ENCODE data around the gene CCDC127. TPM values are rescaled to one million over a fixed set of nuclear protein-coding genes. Genes with fewer than 3 reads are reported as not detected.

Gene CCDC127
- total and polyA plus RNA-seq, 4 donors, result 7.8 to 21.0 (median 12.7) TPM

GRCh38 chr5:206927-207536, 10.9 kb downstream of the CCDC127 start:
- Histone ChIP-seq H3K27me3 (ENCODE audit: control insufficient read depth, insufficient read depth, low read length) (no peaks in the 10 kb centered on the region), H3K36me3 (ENCODE audit: control insufficient read depth, insufficient read depth, low read length) (peaks cover 45% of the 10 kb centered on the region), H3K4me1 (ENCODE audit: control insufficient read depth, insufficient read depth, low read length) (peaks cover 4% of the 10 kb centered on the region), H3K27ac (ENCODE audit: low read depth, low read length) (no peak overlapping the region), H3K9me3 (ENCODE audit: control insufficient read depth, insufficient read depth, low read length) (no peaks in the 10 kb centered on the region), H3K4me3 (ENCODE audit: low read depth, low read length) (no peak overlapping the region)
- DNase-seq (ENCODE audit: low read depth in 4 of 6, low spot score in 6 of 6), result no peak
- 85% methylated on average over 6 of the region's 8 CpGs for WGBS (ENCODE audit: insufficient coverage)

GRCh38 chr5:206406-206805, 11.5 kb downstream of the CCDC127 start:
- DNase-seq (ENCODE audit: low read depth in 4 of 6, low spot score in 6 of 6), result no peak

GRCh38 chr5:204966-205670, 12.8 kb downstream of the CCDC127 start:
- Histone ChIP-seq H3K27ac (ENCODE audit: low read depth, low read length) (no peak overlapping the region), H3K9me3 (ENCODE audit: control insufficient read depth, insufficient read depth, low read length) (no peaks in the 10 kb centered on the region), H3K27me3 (ENCODE audit: control insufficient read depth, insufficient read depth, low read length) (no peaks in the 10 kb centered on the region), H3K36me3 (ENCODE audit: control insufficient read depth, insufficient read depth, low read length) (peaks cover 52% of the 10 kb centered on the region), H3K4me1 (ENCODE audit: control insufficient read depth, insufficient read depth, low read length) (peaks cover 4% of the 10 kb centered on the region), H3K4me3 (ENCODE audit: low read depth, low read length) (no peak overlapping the region)
- 97% methylated on average over 30 of the region's 30 CpGs for WGBS (ENCODE audit: insufficient coverage)
- no peak for DNase-seq (ENCODE audit: low read depth in 4 of 6, low spot score in 6 of 6)

More at GRCh38 chr5:206406-206805, 11.5 kb downstream of the CCDC127 start:
- no peaks in the 10 kb centered on the region for H3K9me3 ChIP-seq (ENCODE audit: control insufficient read depth, insufficient read depth, low read length)
- H3K4me1 ChIP-seq (ENCODE audit: control insufficient read depth, insufficient read depth, low read length), result peaks cover 4% of the 10 kb centered on the region
- no peak overlapping the region for H3K4me3 ChIP-seq (ENCODE audit: low read depth, low read length)
- H3K27ac ChIP-seq (ENCODE audit: low read depth, low read length), result no peak overlapping the region
- no peaks in the 10 kb centered on the region for H3K27me3 ChIP-seq (ENCODE audit: control insufficient read depth, insufficient read depth, low read length)
- WGBS (ENCODE audit: insufficient coverage), result 90% methylated on average over 10 of the region's 11 CpGs
- H3K36me3 ChIP-seq (ENCODE audit: control insufficient read depth, insufficient read depth, low read length), result peaks cover 45% of the 10 kb centered on the region

GRCh38 chr5:204462-204861, 13.5 kb downstream of the CCDC127 start:
- Histone ChIP-seq H3K36me3 (ENCODE audit: control insufficient read depth, insufficient read depth, low read length) (peaks cover 58% of the 10 kb centered on the region), H3K9me3 (ENCODE audit: control insufficient read depth, insufficient read depth, low read length) (no peaks in the 10 kb centered on the region), H3K4me3 (ENCODE audit: low read depth, low read length) (no peak overlapping the region), H3K27me3 (ENCODE audit: control insufficient read depth, insufficient read depth, low read length) (no peaks in the 10 kb centered on the region), H3K27ac (ENCODE audit: low read depth, low read length) (no peak overlapping the region), H3K4me1 (ENCODE audit: control insufficient read depth, insufficient read depth, low read length) (peaks cover 8% of the 10 kb centered on the region)
- DNase-seq (ENCODE audit: low read depth in 4 of 6, low spot score in 6 of 6), result no peak

- Histone ChIP-seq H3K27ac (ENCODE audit: low read depth, low read length) (no peak overlapping the region), H3K27me3 (ENCODE audit: control insufficient read depth, insufficient read depth, low read length) (no peaks in the 10 kb centered on the region), H3K9me3 (ENCODE audit: control insufficient read depth, insufficient read depth, low read length) (no peaks in the 10 kb centered on the region), H3K4me1 (ENCODE audit: control insufficient read depth, insufficient read depth, low read length) (peaks cover 8% of the 10 kb centered on the region), H3K36me3 (ENCODE audit: control insufficient read depth, insufficient read depth, low read length) (peaks cover 63% of the 10 kb centered on the region), H3K4me3 (ENCODE audit: low read depth, low read length) (no peak overlapping the region)
- 98% methylated on average over 5 of the region's 6 CpGs for WGBS (ENCODE audit: insufficient coverage)
- no peak for DNase-seq (ENCODE audit: low read depth in 4 of 6, low spot score in 6 of 6)
These were observed 14.0 kb downstream of the CCDC127 start for GRCh38 chr5:204001-204400.

- H3K4me3 ChIP-seq (ENCODE audit: low read depth, low read length), result no peak overlapping the region
- no peaks in the 10 kb centered on the region for H3K27me3 ChIP-seq (ENCODE audit: control insufficient read depth, insufficient read depth, low read length)
- no peak for DNase-seq (ENCODE audit: low read depth in 4 of 6, low spot score in 6 of 6)
- H3K27ac ChIP-seq (ENCODE audit: low read depth, low read length), result no peak overlapping the region
- no peaks in the 10 kb centered on the region for H3K9me3 ChIP-seq (ENCODE audit: control insufficient read depth, insufficient read depth, low read length)
- H3K4me1 ChIP-seq (ENCODE audit: control insufficient read depth, insufficient read depth, low read length), result peaks cover 5% of the 10 kb centered on the region
- H3K36me3 ChIP-seq (ENCODE audit: control insufficient read depth, insufficient read depth, low read length), result peaks cover 66% of the 10 kb centered on the region
- 95% methylated on average over 26 of the region's 26 CpGs for WGBS (ENCODE audit: insufficient coverage)
These were observed 14.6 kb downstream of the CCDC127 start for GRCh38 chr5:203246-203930.

GRCh38 chr5:201672-202071, 16.3 kb downstream of the CCDC127 start:
- peaks cover 60% of the 10 kb centered on the region for H3K36me3 ChIP-seq (ENCODE audit: control insufficient read depth, insufficient read depth, low read length)
- H3K4me1 ChIP-seq (ENCODE audit: control insufficient read depth, insufficient read depth, low read length), result peaks cover 13% of the 10 kb centered on the region
- H3K27me3 ChIP-seq (ENCODE audit: control insufficient read depth, insufficient read depth, low read length), result no peaks in the 10 kb centered on the region
- no peak overlapping the region for H3K27ac ChIP-seq (ENCODE audit: low read depth, low read length)
- 84% methylated on average over 8 of the region's 8 CpGs for WGBS (ENCODE audit: insufficient coverage)
- H3K9me3 ChIP-seq (ENCODE audit: control insufficient read depth, insufficient read depth, low read length), result no peaks in the 10 kb centered on the region
- no peak overlapping the region for H3K4me3 ChIP-seq (ENCODE audit: low read depth, low read length)
- DNase-seq (ENCODE audit: low read depth in 4 of 6, low spot score in 6 of 6), result no peak

GRCh38 chr5:200985-201384, 17.0 kb downstream of the CCDC127 start:
- DNase-seq (ENCODE audit: low read depth in 4 of 6, low spot score in 6 of 6), result peak in 1 of 6 donors; percentile 3

GRCh38 chr5:199950-200645, 17.9 kb downstream of the CCDC127 start:
- H3K4me3 ChIP-seq (ENCODE audit: low read depth, low read length), result no peak overlapping the region
- WGBS (ENCODE audit: insufficient coverage), result 65% methylated on average over 23 of the region's 23 CpGs
- H3K27me3 ChIP-seq (ENCODE audit: control insufficient read depth, insufficient read depth, low read length), result no peaks in the 10 kb centered on the region
- H3K4me1 ChIP-seq (ENCODE audit: control insufficient read depth, insufficient read depth, low read length), result peaks cover 16% of the 10 kb centered on the region
- H3K36me3 ChIP-seq (ENCODE audit: control insufficient read depth, insufficient read depth, low read length), result peaks cover 51% of the 10 kb centered on the region
- DNase-seq (ENCODE audit: low read depth in 4 of 6, low spot score in 6 of 6), result no peak
- no peak overlapping the region for H3K27ac ChIP-seq (ENCODE audit: low read depth, low read length)
- H3K9me3 ChIP-seq (ENCODE audit: control insufficient read depth, insufficient read depth, low read length), result no peaks in the 10 kb centered on the region

More at GRCh38 chr5:200985-201384, 17.0 kb downstream of the CCDC127 start:
- Histone ChIP-seq H3K27me3 (ENCODE audit: control insufficient read depth, insufficient read depth, low read length) (no peaks in the 10 kb centered on the region), H3K4me1 (ENCODE audit: control insufficient read depth, insufficient read depth, low read length) (peaks cover 16% of the 10 kb centered on the region), H3K4me3 (ENCODE audit: low read depth, low read length) (no peak overlapping the region), H3K27ac (ENCODE audit: low read depth, low read length) (no peak overlapping the region), H3K9me3 (ENCODE audit: control insufficient read depth, insufficient read depth, low read length) (no peaks in the 10 kb centered on the region), H3K36me3 (ENCODE audit: control insufficient read depth, insufficient read depth, low read length) (peaks cover 56% of the 10 kb centered on the region)
- no CpG with 5 or more reads among the region's 4 CpGs for WGBS (ENCODE audit: insufficient coverage)
